Measurements from ENCODE around the gene CHCHD1.
"Not testable (repeated sequence)": the region's sequence is repeated elsewhere in the genome, so short reads cannot be mapped to it uniquely, and the experiment has no call there.

Gene CHCHD1

GRCh38 chr10:73781879-73782748 is at the start of gene CHCHD1:
CHCHD1 (plus strand) TSS chr10:73782048; CDS start chr10:73782076, 28 bp downstream.
- DNase-seq = peak; percentile 83 to 89

DNA sequence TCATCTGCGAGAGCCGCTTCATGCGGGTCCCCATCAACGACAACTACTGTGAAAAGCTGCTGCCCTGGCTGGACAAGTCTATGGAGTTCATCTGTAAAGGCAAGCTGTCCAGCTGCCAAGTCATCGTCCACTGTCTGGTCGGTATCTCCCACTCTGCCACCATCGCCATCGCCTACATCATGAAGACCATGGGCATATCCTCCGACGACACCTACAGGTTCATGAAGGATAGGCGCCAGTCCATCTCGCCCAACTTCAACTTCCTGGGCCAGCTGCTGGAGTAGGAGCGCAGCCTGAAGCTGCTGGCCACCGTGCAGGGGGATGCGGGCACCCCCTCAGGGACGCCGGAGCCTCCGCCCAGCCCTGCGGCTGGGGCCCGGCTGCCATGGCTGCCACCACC is 49.4 kb upstream of the CHCHD1 start:
- no peak for DNase-seq

DNA sequence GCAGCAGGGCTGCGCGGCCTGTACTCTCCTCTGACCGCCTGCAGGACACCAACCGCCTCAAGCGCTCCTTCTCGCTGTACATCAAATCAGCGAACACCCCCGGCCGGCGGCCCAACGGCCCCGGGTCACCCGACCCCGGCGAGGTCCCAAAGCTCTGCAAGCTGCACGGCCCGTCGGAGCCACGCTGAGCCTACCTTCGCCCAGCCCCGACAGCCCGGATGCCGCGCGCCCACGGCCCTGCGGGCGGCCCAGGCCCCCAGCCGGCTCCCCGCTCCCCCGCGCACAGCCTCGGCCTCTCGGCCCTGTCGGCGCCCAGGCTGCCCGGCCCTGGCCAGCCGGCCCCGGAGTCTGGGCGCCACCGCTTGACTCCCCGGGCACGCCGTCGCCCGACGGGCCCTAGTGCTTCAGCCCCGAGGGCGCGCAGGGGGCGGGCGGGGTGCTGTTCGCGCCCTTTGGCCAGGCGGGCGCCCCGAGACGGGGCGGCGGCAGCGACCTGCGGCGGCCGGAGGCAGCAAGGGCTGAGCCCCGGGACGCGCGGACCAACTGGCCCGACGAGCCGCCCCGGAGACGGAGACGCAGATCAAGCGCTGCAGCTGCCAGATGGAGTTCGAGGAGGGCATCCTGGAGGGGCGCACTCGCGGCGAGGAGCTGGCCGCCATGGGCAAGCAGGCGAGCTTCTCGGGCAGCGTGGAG is 48.8 kb upstream of the CHCHD1 start:
- DNase-seq = no peak

- DNase-seq = no peak
Observed at GRCh38 chr10:73734028-73734720, 47.7 kb upstream of the CHCHD1 start.

GRCh38 chr10:73734796-73735305 is 47.0 kb upstream of the CHCHD1 start:
- no peak for DNase-seq

- DNase-seq = not testable (repeated sequence)
Observed at GRCh38 chr10:73740501-73741254, 41.2 kb upstream of the CHCHD1 start.

DNA sequence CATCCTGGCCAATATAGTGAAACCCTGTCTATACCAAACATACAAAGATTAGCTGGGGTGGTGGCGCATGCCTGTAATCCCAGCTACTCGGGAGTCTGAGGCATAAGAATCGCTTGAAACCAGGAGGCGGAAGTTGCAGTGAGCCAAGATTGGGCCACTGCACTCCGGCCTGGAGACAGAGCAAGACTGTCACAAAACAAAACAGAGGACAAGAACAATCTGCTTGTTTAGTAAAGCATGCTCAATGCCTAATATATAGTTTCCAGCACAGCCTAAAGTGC is 39.5 kb upstream of the CHCHD1 start:
- DNase-seq = no peak

- no peak for DNase-seq
Observed at GRCh38 chr10:73743327-73743904, 38.4 kb upstream of the CHCHD1 start.

DNA sequence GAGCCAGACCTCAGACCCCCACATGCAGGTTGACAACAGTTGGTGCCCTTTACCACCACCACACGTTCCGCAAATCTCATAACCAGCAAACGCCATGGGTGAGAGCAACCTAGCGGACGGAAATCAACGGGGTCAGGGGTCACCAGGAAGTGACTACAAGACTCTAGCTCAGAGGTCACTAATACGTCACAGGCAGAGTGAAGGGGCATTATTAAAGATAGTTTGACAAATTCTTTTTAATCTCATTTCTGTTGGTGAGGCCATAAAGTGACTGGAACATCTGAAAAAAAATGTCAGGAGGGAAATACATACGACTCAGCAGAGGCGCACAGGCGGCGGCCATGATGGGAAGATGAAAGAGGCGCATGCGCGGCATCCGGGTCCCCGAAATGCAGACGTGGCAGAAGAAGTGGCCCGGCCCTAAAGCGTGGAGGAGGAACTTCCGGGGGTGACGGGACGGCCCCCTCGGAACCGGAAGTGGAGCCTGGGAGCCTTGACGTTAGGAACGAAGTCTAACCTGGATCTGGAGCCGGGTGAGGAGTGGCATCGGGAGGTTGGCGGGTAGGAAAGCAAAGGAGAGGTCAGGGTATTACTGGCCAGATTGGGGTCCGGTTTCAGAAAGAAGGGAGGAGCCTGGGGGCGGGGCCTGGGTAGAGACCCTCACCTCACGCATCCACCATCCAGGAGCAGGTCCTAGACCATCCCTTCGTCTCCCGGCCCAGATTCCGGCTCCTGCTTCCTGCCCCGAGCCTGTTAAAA is 37.8 kb upstream of the CHCHD1 start, which contains the start of gene SEC24C:
SEC24C (plus strand) TSS at position 468 of the 759 bp plus-strand sequence. CDS start 2,461 bp downstream, outside the sequence.
- peak; percentile 96 for DNase-seq

DNA sequence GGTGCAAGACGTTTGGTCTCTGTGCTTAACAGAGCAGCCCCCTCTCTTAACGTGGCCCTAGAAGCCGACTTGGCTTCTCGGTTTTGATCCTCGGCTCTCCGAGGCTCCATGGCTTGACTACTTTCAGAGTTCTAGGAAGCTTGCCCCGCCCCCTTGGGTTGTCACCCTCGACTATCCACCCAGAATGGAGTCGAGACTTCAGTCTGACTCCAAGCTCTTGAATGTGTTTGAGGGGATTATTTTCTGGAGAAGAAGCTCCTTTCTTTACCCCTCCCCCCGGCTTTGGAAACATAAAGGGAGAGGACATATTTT is 37.2 kb upstream of the CHCHD1 start:
- peak; percentile 48 to 61 for DNase-seq

DNA sequence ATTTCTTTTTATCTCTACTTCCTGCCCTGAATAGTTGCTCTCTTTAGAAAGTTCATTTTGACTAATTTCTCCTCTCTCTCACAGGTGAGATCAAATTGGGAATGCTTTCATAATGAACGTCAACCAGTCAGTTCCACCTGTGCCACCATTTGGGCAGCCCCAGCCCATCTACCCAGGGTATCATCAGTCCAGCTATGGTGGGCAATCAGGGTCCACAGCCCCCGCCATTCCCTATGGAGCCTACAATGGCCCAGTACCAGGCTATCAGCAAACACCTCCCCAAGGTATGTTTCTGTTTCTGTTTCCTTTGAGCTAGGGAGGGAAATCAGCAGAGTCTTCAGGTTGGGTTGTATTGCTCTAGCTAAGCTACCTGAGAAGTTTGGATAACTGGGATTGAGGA is 35.1 kb upstream of the CHCHD1 start:
- no peak for DNase-seq

DNA sequence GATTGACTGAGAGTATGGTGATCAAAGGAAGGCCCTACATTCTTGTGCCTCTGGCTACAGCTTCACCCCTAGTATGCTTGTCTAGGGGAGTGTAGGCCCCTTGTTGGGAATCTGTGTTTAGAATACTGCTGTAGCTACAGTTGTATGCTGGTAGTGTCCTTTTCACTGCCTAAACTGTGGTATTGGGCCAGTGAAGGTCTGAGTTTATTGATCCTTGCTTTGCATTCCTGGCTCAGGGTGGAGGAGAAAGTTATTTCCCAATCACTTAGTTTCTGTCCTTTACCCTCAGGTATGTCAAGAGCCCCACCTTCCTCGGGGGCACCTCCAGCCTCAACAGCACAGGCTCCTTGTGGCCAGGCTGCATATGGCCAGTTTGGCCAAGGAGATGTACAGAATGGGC is 31.0 kb upstream of the CHCHD1 start:
- no peak for DNase-seq

DNA sequence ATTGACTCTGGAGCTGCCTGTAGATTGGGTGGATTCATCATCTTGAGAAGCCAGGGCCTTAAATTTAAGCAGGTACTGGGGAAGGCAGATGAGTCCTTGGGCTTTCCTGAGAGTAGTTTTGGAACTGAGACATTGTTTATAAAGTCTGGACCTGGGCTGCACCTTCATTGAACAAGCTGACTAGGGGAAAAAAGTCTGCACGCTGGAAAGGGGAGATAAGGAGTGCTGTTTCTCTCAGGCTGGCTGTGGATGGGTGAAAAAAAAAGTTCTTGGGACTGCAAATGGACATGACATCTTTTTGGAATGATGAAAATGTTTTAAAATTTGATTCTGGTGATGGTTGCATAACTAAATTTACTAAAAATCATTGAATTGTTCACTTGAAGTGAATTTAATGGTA is 25.7 kb upstream of the CHCHD1 start:
- DNase-seq = no peak

GRCh38 chr10:73758704-73759511 is 22.9 kb upstream of the CHCHD1 start:
- DNase-seq = peak; percentile 41 to 67

GRCh38 chr10:73759512-73760115 is 22.2 kb upstream of the CHCHD1 start:
- DNase-seq = peak; percentile 76 to 87

DNA sequence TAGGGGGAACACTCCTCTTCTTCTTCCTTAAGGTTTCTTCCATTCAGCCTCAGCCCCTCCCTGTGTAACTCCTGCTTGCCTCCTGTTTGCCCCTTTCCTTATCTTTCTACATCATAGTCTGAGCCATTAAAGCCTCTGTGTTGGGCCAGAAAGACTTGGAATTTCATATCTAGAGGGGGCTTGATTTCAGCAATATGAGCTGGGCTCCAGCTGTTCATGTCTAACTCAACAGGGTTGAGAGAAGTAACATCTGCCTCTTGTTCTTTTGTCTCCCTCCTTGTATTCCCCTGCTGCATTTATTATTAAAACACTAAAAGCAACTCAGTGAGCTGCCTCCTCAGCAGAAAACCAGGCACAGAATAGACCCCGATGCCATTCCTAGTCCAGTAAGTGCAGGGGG is 20.1 kb upstream of the CHCHD1 start:
- DNase-seq = no peak

DNA sequence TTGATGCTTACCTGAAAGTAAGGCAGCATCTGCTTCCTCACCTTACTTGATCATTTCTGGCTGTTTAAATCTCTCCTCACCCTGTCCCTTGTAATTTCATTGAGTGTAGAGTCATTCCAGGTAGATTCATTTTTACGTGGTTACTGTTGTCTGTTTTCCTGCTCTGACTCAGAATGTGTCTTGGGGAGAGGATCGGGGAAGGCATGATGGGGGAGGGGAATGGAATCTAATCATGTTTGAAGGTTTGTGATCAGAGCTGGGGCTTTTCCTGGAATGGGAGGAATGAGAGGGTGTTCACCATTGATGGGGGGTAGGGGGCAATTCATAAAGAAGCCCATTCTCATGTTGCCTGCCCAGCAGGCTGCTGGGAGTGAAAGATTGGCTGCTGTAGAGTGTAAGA is 18.9 kb upstream of the CHCHD1 start:
- no peak for DNase-seq

- peak; percentile 36 to 73 for DNase-seq
Observed at GRCh38 chr10:73763343-73763742, 18.5 kb upstream of the CHCHD1 start.

- no peak for DNase-seq
Observed at GRCh38 chr10:73765066-73765465, 16.8 kb upstream of the CHCHD1 start.

DNA sequence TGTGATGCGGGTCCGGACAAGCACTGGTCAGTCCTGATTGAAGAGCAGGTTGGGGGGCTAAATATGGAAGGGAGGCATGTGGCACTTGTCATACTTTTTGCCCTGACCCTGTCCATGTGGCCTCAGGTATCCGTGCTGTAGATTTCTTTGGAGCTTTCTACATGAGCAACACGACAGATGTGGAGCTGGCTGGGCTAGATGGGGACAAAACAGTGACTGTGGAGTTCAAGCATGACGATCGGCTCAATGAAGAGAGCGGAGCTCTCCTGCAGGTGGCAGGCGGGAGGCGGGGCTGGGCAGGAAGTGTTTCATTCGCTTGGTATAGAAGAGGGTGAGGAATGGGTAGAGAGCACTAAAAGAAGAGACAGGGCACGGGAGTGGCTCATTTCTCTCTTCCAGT is 13.0 kb upstream of the CHCHD1 start:
- peak; percentile 53 to 75 for DNase-seq
